ENCODE results near the gene TARM1. TPM values are rescaled to one million over a fixed set of nuclear protein-coding genes. Genes with fewer than 3 reads are reported as not detected.

The TARM1 gene
- total RNA-seq, 4 donors from 2014 or later, result not detected

DNA sequence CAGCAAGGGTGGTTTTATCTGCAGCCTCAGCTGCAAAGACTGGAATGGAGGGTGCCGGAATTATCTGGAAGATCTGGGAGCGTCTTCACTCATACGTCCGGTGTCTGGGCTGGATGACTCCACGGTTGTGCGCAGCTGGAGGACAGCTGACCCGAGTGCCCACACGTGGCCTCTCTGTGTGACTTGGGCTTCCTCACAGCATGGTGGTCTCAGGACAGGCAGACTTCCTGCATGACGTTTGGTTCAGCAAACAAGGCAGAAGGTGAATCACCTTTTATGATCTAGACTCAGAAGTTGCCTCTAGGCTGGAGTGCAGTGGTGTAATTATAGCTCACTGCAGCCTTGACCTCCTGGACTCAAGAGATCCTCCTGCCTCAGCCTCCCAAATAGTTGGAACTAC, 56.5 kb downstream of the TARM1 start:
- Histone ChIP-seq H3K4me1 (no peaks in the 10 kb centered on the region), H3K36me3 (no peaks in the 10 kb centered on the region), H3K9me3 (no peaks in the 10 kb centered on the region), H3K27me3 (no peaks in the 10 kb centered on the region), H3K27ac (no peak overlapping the region), H3K4me3 (no peak overlapping the region)
- TF ChIP-seq, protein P1, sequence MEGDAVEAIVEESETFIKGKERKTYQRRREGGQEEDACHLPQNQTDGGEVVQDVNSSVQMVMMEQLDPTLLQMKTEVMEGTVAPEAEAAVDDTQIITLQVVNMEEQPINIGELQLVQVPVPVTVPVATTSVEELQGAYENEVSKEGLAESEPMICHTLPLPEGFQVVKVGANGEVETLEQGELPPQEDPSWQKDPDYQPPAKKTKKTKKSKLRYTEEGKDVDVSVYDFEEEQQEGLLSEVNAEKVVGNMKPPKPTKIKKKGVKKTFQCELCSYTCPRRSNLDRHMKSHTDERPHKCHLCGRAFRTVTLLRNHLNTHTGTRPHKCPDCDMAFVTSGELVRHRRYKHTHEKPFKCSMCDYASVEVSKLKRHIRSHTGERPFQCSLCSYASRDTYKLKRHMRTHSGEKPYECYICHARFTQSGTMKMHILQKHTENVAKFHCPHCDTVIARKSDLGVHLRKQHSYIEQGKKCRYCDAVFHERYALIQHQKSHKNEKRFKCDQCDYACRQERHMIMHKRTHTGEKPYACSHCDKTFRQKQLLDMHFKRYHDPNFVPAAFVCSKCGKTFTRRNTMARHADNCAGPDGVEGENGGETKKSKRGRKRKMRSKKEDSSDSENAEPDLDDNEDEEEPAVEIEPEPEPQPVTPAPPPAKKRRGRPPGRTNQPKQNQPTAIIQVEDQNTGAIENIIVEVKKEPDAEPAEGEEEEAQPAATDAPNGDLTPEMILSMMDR (IDR thresholded peaks at IDR 0.05), result no peak
- TF ChIP-seq POLR2A (IDR thresholded peaks at IDR 0.05), result no peak
- no peak for DNase-seq
- intact Hi-C loops (cut with DNase I; ENCODE audit: low total_unique reads), result no loop called here

DNA sequence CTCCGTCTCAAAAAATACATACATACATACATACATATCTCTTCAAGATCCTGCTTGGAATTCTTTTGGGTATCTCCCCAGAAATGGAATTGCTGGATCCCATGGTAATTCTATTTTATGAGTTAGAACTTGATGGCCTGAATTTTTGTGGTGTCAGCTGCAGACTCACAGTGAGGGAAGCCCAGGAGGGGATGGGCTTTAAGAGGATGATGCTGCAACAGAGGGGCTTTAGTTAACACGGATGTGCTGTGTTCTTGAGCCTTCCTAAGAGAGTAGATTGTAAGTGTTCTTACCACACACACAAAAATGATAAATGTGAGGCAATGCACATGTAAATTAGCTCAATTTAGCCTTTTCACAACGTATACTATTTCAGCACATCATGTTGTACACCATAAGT, 58.0 kb downstream of the TARM1 start:
- Histone ChIP-seq H3K36me3 (no peaks in the 10 kb centered on the region), H3K4me1 (no peaks in the 10 kb centered on the region), H3K4me3 (no peak overlapping the region), H3K27ac (no peak overlapping the region), H3K27me3 (no peaks in the 10 kb centered on the region), H3K9me3 (no peaks in the 10 kb centered on the region)
- TF ChIP-seq, protein P1 (IDR thresholded peaks at IDR 0.05), result no peak
- TF ChIP-seq POLR2A (IDR thresholded peaks at IDR 0.05), result no peak
- no peak for DNase-seq
- intact Hi-C loops (cut with DNase I; ENCODE audit: low total_unique reads), result no loop called here

DNA sequence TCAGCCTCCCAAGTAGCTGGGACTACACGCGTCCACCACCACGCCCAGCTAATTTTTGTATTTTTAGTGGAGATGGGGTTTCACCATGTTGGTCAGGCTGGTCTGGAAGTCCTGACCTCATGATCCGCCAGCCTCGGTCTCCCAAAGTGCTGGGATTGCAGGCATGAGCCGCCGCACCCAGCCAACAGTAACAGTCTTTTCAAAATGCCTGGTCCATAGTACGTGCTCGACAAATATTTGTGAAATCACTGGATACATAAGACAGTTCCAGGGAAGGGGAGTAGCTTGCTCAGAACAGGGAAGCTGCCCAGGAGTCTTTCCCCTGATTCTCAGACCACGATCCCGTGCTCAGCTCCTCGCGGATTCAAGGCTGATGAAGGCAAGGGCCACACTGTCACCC, 59.2 kb downstream of the TARM1 start:
- H3K27me3 ChIP-seq, result no peaks in the 10 kb centered on the region
- H3K4me3 ChIP-seq, result no peak overlapping the region
- H3K36me3 ChIP-seq, result no peaks in the 10 kb centered on the region
- no peaks in the 10 kb centered on the region for H3K9me3 ChIP-seq
- no peak for TF ChIP-seq POLR2A (IDR thresholded peaks at IDR 0.05)
- TF ChIP-seq, protein P1 (IDR thresholded peaks at IDR 0.05), result no peak
- DNase-seq, result no peak
- H3K4me1 ChIP-seq, result no peaks in the 10 kb centered on the region
- intact Hi-C loops (cut with DNase I; ENCODE audit: low total_unique reads), result no loop called here
- H3K27ac ChIP-seq, result no peak overlapping the region

DNA sequence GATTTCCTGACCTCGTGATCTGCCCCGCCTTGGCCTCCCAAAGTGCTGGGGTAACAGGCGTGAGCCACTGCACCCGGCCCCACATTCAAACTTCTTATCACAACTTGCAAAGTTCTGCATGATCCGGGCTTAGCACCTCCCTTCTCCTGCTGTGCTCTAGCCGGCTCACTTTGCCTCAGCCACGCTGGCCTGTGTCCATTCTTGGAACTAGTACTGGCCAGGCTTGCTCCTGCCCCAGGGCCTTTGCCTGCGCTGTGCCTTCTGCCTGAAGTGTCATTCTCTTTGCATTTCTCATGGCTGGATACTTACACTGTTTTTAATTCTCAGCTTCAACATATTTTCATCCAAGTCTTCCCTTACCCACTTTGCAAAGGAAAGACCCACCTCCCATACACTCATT, 59.8 kb downstream of the TARM1 start:
- TF ChIP-seq, protein P1 (IDR thresholded peaks at IDR 0.05), result no peak
- no peak for TF ChIP-seq POLR2A (IDR thresholded peaks at IDR 0.05)
- intact Hi-C loops (cut with DNase I; ENCODE audit: low total_unique reads), result no loop called here
- Histone ChIP-seq H3K27me3 (no peaks in the 10 kb centered on the region), H3K36me3 (no peaks in the 10 kb centered on the region), H3K9me3 (no peaks in the 10 kb centered on the region), H3K4me3 (no peak overlapping the region), H3K27ac (no peak overlapping the region), H3K4me1 (no peaks in the 10 kb centered on the region)
- no peak for DNase-seq

Small RNAs within 50 kb of the gene (small RNA-seq; reads per million reads assigned to genes)
- gene AC012314.20, result not detected

Other genes starting within 250 kb of the TARM1 start
- 100 to 1,000 TPM in 1 of 4 donors, 10 to 100 TPM in 3; 22.7 to 386 (median 77.4) TPM for gene MYADM, start 213.5 kb downstream of the TARM1 start, total RNA-seq
- under 1 TPM in 1 of 4 donors, not detected in 3; 0.69 TPM for gene PRKCG, start 199.2 kb downstream of the TARM1 start, total RNA-seq
- gene CACNG7, start 172.1 kb downstream of the TARM1 start, total RNA-seq, result 1 to 10 TPM in 1 of 4 donors, not detected in 3; 1.0 TPM
- under 1 TPM in 2 of 4 donors, not detected in 2; 0.21 to 0.24 TPM for gene CACNG8, start 118.4 kb downstream of the TARM1 start, total RNA-seq
- gene CACNG6, start 89.7 kb downstream of the TARM1 start, total RNA-seq, result 1 to 10 TPM in 1 of 4 donors, under 1 TPM in 1, not detected in 2; 0.55 to 1.7 TPM
- gene VSTM1, start 17.5 kb downstream of the TARM1 start, total RNA-seq, result not detected
- 1 to 10 TPM in 1 of 4 donors, under 1 TPM in 1, not detected in 2; 0.91 to 6.5 TPM for gene OSCAR, start 19.4 kb upstream of the TARM1 start, total RNA-seq
- gene NDUFA3, start 21.5 kb upstream of the TARM1 start, total RNA-seq, result 10 to 100 TPM in 1 of 4 donors, 1 to 10 TPM in 2, not detected in 1; 4.7 to 65.8 (median 5.5) TPM
- gene TFPT, start 34.3 kb upstream of the TARM1 start, total RNA-seq, result 10 to 100 TPM in 2 of 4 donors, 1 to 10 TPM in 1, under 1 TPM in 1; 0.88 to 37.1 (median 9.9) TPM
- 10 to 100 TPM; 17.9 to 97.3 (median 52.6) TPM for gene PRPF31, start 34.4 kb upstream of the TARM1 start, total RNA-seq
- 10 to 100 TPM in 2 of 4 donors, 1 to 10 TPM in 1, under 1 TPM in 1; 0.88 to 41.6 (median 9.9) TPM for gene CNOT3, start 56.4 kb upstream of the TARM1 start, total RNA-seq
- gene LENG1, start 78.4 kb upstream of the TARM1 start, total RNA-seq, result 10 to 100 TPM in 2 of 4 donors, 1 to 10 TPM in 2; 3.7 to 52.8 (median 23.8) TPM
- 10 to 100 TPM in 1 of 4 donors, 1 to 10 TPM in 2, not detected in 1; 1.3 to 31.0 (median 3.0) TPM for gene TMC4, start 91.8 kb upstream of the TARM1 start, total RNA-seq
- 10 to 100 TPM in 3 of 4 donors, 1 to 10 TPM in 1; 5.3 to 47.8 (median 19.2) TPM for gene MBOAT7, start 108.2 kb upstream of the TARM1 start, total RNA-seq
- 10 to 100 TPM; 13.1 to 66.4 (median 32.2) TPM for gene TSEN34, start 109.9 kb upstream of the TARM1 start, total RNA-seq
- 1,000 to 10,000 TPM; 1,240 to 3,586 (median 2,088) TPM for gene RPS9, start 119.5 kb upstream of the TARM1 start, total RNA-seq
- gene LILRB3, start 141.6 kb upstream of the TARM1 start, total RNA-seq, result 1 to 10 TPM in 2 of 4 donors, not detected in 2; 3.0 to 5.3 TPM
- 1 to 10 TPM in 2 of 4 donors, not detected in 2; 1.0 to 1.7 TPM for gene LILRA6, start 161.4 kb upstream of the TARM1 start, total RNA-seq
- 1 to 10 TPM in 3 of 4 donors, not detected in 1; 3.2 to 3.7 (median 3.7) TPM for gene LILRB5, start 175.9 kb upstream of the TARM1 start, total RNA-seq
- 1 to 10 TPM in 3 of 4 donors, under 1 TPM in 1; 0.41 to 4.2 (median 1.7) TPM for gene LILRB2, start 199.7 kb upstream of the TARM1 start, total RNA-seq
- 1 to 10 TPM in 2 of 4 donors, under 1 TPM in 1, not detected in 1; 0.35 to 9.7 (median 2.8) TPM for gene LILRA5, start 231.8 kb upstream of the TARM1 start, total RNA-seq

Measured in uterus (tissue), 4 donors.